H1 (cell line): Measurements from ENCODE around the gene BAZ2A. TPM values are rescaled to one million over a fixed set of nuclear protein-coding genes. Genes with fewer than 3 reads are reported as not detected.

ENCODE experiments used
- polyA plus RNA-seq, 7 experiments: library from polyadenylated mRNA; depleted of rRNA in 3 of 7; stranded (reverse) in 5 of 7; unstranded in 2 of 7; fragments of >200 nt in 5 of 7; fragments of 200-250 nt in 2 of 7; gene quantifications; 1 replicate in 5 of 7; 2 replicates in 1 of 7; 4 replicates in 1 of 7; pipeline versions ENCODE4 v1.2.1 to v1.2.3, GENCODE V29; 2011 to 2013; ENCODE audit warnings: missing spikeins in 2 of 7, mixed read lengths in 2 of 7
- total RNA-seq: library from RNA; stranded (reverse); fragmentation: NEBNext Ultra II Directional; extraction: Animal tissue kit (Norgen Biotek cat#: 25700); gene quantifications from 2 replicates; pipeline ENCODE4 v1.2.1, GENCODE V29; 2021
- TF ChIP-seq, protein P1 (sequence below): fragments of 300-600 bp; sonication (generic); IDR thresholded peaks from 2 replicates; pipeline ENCODE4 v1.7.1; 2012; ENCODE audit warnings: low read length, moderate library complexity, mild to moderate bottlenecking, inconsistent platforms; ENCODE audit not compliant: insufficient replicate concordance

Gene BAZ2A
- total and polyA plus RNA-seq, 2 of the 8 experiments (the other 6 are each of a cell fraction or from before 2014, with no cell fraction given) = 52.0 to 110 TPM

- TF ChIP-seq, protein P1, sequence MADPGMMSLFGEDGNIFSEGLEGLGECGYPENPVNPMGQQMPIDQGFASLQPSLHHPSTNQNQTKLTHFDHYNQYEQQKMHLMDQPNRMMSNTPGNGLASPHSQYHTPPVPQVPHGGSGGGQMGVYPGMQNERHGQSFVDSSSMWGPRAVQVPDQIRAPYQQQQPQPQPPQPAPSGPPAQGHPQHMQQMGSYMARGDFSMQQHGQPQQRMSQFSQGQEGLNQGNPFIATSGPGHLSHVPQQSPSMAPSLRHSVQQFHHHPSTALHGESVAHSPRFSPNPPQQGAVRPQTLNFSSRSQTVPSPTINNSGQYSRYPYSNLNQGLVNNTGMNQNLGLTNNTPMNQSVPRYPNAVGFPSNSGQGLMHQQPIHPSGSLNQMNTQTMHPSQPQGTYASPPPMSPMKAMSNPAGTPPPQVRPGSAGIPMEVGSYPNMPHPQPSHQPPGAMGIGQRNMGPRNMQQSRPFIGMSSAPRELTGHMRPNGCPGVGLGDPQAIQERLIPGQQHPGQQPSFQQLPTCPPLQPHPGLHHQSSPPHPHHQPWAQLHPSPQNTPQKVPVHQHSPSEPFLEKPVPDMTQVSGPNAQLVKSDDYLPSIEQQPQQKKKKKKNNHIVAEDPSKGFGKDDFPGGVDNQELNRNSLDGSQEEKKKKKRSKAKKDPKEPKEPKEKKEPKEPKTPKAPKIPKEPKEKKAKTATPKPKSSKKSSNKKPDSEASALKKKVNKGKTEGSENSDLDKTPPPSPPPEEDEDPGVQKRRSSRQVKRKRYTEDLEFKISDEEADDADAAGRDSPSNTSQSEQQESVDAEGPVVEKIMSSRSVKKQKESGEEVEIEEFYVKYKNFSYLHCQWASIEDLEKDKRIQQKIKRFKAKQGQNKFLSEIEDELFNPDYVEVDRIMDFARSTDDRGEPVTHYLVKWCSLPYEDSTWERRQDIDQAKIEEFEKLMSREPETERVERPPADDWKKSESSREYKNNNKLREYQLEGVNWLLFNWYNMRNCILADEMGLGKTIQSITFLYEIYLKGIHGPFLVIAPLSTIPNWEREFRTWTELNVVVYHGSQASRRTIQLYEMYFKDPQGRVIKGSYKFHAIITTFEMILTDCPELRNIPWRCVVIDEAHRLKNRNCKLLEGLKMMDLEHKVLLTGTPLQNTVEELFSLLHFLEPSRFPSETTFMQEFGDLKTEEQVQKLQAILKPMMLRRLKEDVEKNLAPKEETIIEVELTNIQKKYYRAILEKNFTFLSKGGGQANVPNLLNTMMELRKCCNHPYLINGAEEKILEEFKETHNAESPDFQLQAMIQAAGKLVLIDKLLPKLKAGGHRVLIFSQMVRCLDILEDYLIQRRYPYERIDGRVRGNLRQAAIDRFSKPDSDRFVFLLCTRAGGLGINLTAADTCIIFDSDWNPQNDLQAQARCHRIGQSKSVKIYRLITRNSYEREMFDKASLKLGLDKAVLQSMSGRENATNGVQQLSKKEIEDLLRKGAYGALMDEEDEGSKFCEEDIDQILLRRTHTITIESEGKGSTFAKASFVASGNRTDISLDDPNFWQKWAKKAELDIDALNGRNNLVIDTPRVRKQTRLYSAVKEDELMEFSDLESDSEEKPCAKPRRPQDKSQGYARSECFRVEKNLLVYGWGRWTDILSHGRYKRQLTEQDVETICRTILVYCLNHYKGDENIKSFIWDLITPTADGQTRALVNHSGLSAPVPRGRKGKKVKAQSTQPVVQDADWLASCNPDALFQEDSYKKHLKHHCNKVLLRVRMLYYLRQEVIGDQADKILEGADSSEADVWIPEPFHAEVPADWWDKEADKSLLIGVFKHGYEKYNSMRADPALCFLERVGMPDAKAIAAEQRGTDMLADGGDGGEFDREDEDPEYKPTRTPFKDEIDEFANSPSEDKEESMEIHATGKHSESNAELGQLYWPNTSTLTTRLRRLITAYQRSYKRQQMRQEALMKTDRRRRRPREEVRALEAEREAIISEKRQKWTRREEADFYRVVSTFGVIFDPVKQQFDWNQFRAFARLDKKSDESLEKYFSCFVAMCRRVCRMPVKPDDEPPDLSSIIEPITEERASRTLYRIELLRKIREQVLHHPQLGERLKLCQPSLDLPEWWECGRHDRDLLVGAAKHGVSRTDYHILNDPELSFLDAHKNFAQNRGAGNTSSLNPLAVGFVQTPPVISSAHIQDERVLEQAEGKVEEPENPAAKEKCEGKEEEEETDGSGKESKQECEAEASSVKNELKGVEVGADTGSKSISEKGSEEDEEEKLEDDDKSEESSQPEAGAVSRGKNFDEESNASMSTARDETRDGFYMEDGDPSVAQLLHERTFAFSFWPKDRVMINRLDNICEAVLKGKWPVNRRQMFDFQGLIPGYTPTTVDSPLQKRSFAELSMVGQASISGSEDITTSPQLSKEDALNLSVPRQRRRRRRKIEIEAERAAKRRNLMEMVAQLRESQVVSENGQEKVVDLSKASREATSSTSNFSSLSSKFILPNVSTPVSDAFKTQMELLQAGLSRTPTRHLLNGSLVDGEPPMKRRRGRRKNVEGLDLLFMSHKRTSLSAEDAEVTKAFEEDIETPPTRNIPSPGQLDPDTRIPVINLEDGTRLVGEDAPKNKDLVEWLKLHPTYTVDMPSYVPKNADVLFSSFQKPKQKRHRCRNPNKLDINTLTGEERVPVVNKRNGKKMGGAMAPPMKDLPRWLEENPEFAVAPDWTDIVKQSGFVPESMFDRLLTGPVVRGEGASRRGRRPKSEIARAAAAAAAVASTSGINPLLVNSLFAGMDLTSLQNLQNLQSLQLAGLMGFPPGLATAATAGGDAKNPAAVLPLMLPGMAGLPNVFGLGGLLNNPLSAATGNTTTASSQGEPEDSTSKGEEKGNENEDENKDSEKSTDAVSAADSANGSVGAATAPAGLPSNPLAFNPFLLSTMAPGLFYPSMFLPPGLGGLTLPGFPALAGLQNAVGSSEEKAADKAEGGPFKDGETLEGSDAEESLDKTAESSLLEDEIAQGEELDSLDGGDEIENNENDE = no peak
Measured at GRCh38 chr12:56661979-56662638, 32.0 kb upstream of the BAZ2A start (continued).
